Fibroblast of pulmonary artery (primary cell): ENCODE measurements around the gene ASTN2.

Source experiments
- DNase-seq: peaks from one replicate; pipeline ENCODE4 v3.0.0-alpha.2; 2010; ENCODE audit warnings: low read depth
- H3K4me3 ChIP-seq: replicated peaks from 2 replicates; pipeline ENCODE4 v1.5.1; 2011; ENCODE audit warnings: low read depth, mild to moderate bottlenecking, control low read depth, low read length, moderate library complexity
- CTCF ChIP-seq: IDR thresholded peaks from 2 replicates; pipeline ENCODE4 v1.5.1; 2011; ENCODE audit warnings: mild to moderate bottlenecking, control low read depth, low read length, inconsistent platforms; ENCODE audit errors: missing control alignments

The ASTN2 gene

GRCh38 chr9:117375956-117376355, 38.9 kb downstream of the ASTN2 start:
- H3K4me3 ChIP-seq: no peak overlapping the region
- no peak for DNase-seq
- TF ChIP-seq CTCF: no peak

- H3K4me3 ChIP-seq: no peak overlapping the region
- no peak for TF ChIP-seq CTCF
- DNase-seq: no peak
Measured at GRCh38 chr9:117374076-117374725, 40.7 kb downstream of the ASTN2 start.

GRCh38 chr9:117368684-117369230, 46.1 kb downstream of the ASTN2 start:
- no peak overlapping the region for H3K4me3 ChIP-seq
- no peak for TF ChIP-seq CTCF
- DNase-seq: no peak

- H3K4me3 ChIP-seq: no peak overlapping the region
- TF ChIP-seq CTCF: no peak
- no peak for DNase-seq
Measured at GRCh38 chr9:117365438-117365837, 49.4 kb downstream of the ASTN2 start.

GRCh38 chr9:117363006-117363405, 51.9 kb downstream of the ASTN2 start:
- no peak for TF ChIP-seq CTCF
- DNase-seq: no peak
- H3K4me3 ChIP-seq: no peak overlapping the region

GRCh38 chr9:117359910-117360309, 54.9 kb downstream of the ASTN2 start:
- no peak for TF ChIP-seq CTCF
- DNase-seq: no peak
- no peak overlapping the region for H3K4me3 ChIP-seq

GRCh38 chr9:117355542-117355941, 59.3 kb downstream of the ASTN2 start:
- TF ChIP-seq CTCF: no peak
- no peak for DNase-seq
- H3K4me3 ChIP-seq: no peak overlapping the region
